Measurements from ENCODE around the gene TMEM176B. TPM values are rescaled to one million over a fixed set of nuclear protein-coding genes. Genes with fewer than 3 reads are reported as not detected.

TMEM176B gene
- total RNA-seq, 1 donor from 2014 or later, result 18.3 TPM

DNA sequence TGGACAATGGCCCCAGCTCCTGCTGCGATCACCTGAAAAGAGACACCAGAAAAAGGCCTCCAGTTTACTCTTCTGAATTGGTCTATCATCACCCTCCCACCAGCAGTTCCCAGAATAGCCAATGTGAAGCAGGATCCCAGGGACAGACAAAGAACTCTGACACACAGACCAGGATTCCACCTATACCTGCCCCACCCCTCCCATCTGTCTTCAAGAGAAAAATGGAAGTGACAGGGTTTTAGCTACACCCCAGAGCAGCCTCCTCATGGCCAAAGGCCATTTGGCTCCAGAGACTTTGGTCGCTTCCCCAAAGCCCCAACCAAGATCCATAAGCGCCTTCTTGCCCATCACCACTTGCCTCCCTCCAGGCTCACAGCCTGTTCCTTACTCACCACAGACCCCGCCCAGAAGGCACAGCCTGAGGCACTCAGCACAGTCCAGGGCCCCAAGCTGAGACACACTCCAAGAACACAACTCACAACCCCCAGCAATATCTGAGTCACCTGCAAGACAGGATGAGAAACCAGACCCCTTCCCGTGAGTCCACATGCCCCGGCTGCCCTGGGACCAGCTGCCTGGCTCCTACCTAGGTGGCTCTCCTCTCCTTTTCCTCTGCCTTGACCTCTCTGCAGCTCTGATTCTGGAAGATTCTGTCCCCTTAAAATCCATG lies 6.5 kb downstream of the TMEM176B start:
- Histone ChIP-seq H3K4me3 (ENCODE audit: low read length in 3 of 3) (no peak overlapping the region), H3K9ac (ENCODE audit: low read depth in 1 of 3, low read length in 3 of 3) (no peak overlapping the region), H3K9me3 (ENCODE audit: control insufficient read depth in 3 of 3, low read length in 3 of 3) (peaks cover 0 to 2% (median 0%) of the 10 kb centered on the region in 3 donors), H3K36me3 (ENCODE audit: control insufficient read depth in 3 of 3, insufficient read depth in 3 of 3, low read length in 3 of 3) (peaks cover 0 to 6% (median 0%) of the 10 kb centered on the region in 3 donors), H3K27me3 (ENCODE audit: control insufficient read depth in 3 of 3, insufficient read depth in 3 of 3, low read length in 3 of 3) (peaks cover 0 to 3% (median 2%) of the 10 kb centered on the region in 3 donors), H3K4me1 (ENCODE audit: control insufficient read depth in 3 of 3, insufficient read depth in 3 of 3, low read length in 3 of 3) (peaks cover 4% of the 10 kb centered on the region in 3 donors), H3K27ac (ENCODE audit: low read depth, low read length) (no peak overlapping the region)

DNA sequence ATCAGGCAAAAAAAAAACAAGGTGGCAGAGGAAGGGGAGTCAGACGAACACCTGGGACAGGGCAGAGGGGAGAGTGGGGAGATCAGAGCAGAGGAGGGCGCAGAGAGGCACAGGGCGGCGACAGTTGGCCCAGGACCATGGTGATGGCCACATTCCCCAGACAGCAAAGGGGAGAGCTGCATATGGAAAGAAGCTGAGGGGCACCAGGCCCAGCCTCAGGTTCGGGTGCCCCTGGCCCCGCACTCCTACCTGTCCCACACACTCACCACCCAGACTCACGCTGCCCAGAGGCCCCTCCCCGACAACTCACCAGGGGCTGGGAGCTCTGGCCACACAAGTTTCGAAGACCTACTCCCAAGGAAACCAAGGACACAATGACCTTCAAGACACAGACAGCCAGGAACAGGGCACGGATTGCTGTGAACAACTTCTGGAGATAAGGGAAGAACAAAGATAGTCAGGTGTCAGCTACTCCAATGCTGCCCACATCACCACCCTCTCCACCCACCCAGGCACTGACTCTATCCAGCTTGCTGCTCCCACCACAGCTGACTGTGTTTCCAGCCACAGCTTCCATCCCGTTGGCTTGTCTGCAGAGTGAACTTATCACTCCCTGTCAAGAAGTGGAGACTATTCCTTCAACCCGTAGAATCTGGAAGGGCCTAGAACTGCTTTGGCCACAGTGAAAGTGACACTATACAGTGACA lies 8.3 kb downstream of the TMEM176B start:
- Histone ChIP-seq H3K9ac (ENCODE audit: low read depth in 1 of 3, low read length in 3 of 3) (no peak overlapping the region), H3K27ac (ENCODE audit: low read depth, low read length) (no peak overlapping the region), H3K27me3 (ENCODE audit: control insufficient read depth in 3 of 3, insufficient read depth in 3 of 3, low read length in 3 of 3) (peaks cover 0 to 7% (median 3%) of the 10 kb centered on the region in 3 donors), H3K4me1 (ENCODE audit: control insufficient read depth in 3 of 3, insufficient read depth in 3 of 3, low read length in 3 of 3) (peaks cover 16 to 21% (median 16%) of the 10 kb centered on the region in 3 donors), H3K9me3 (ENCODE audit: control insufficient read depth in 3 of 3, low read length in 3 of 3) (peaks cover 0 to 2% (median 0%) of the 10 kb centered on the region in 3 donors), H3K4me3 (ENCODE audit: low read length in 3 of 3) (no peak overlapping the region), H3K36me3 (ENCODE audit: control insufficient read depth in 3 of 3, insufficient read depth in 3 of 3, low read length in 3 of 3) (peaks cover 0 to 6% (median 0%) of the 10 kb centered on the region in 3 donors)

DNA sequence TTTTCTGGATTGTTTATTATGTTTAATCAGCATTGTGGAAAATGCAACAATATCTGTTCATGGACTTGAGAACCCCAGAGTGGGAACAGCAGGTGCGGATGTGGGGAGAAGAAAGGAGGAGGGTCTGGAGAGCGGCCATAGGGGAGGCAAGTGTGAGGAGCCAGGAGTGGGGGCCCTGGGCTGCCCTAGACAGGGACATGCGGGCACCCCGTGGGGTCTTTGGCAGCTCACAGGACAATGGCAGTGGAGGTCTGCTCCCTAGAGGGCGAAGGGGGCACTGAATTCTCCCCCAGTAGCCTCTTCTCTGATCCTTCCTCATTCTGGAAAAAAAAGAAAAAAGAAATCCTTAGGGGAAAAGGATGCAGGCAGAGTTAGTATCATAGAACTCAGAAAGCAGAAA lies 8.9 kb downstream of the TMEM176B start:
- no peak overlapping the region for H3K4me3 ChIP-seq (ENCODE audit: low read length in 3 of 3)
- H3K4me1 ChIP-seq (ENCODE audit: control insufficient read depth in 3 of 3, insufficient read depth in 3 of 3, low read length in 3 of 3), result peaks cover 16 to 22% (median 16%) of the 10 kb centered on the region in 3 donors
- H3K9ac ChIP-seq (ENCODE audit: low read depth in 1 of 3, low read length in 3 of 3), result no peak overlapping the region
- peaks cover 0 to 7% (median under 1%) of the 10 kb centered on the region in 3 donors for H3K27me3 ChIP-seq (ENCODE audit: control insufficient read depth in 3 of 3, insufficient read depth in 3 of 3, low read length in 3 of 3)
- H3K36me3 ChIP-seq (ENCODE audit: control insufficient read depth in 3 of 3, insufficient read depth in 3 of 3, low read length in 3 of 3), result peaks cover 0 to 5% (median 0%) of the 10 kb centered on the region in 3 donors
- H3K9me3 ChIP-seq (ENCODE audit: control insufficient read depth in 3 of 3, low read length in 3 of 3), result peaks cover 0 to 2% (median 0%) of the 10 kb centered on the region in 3 donors
- no peak overlapping the region for H3K27ac ChIP-seq (ENCODE audit: low read depth, low read length)

GRCh38 chr7:150790416-150791075 lies 9.6 kb downstream of the TMEM176B start:
- Histone ChIP-seq H3K4me3 (ENCODE audit: low read length in 3 of 3) (no peak overlapping the region), H3K9me3 (ENCODE audit: control insufficient read depth in 3 of 3, low read length in 3 of 3) (no peaks in the 10 kb centered on the region), H3K36me3 (ENCODE audit: control insufficient read depth in 3 of 3, insufficient read depth in 3 of 3, low read length in 3 of 3) (peaks cover 0 to 4% (median 0%) of the 10 kb centered on the region in 3 donors), H3K4me1 (ENCODE audit: control insufficient read depth in 3 of 3, insufficient read depth in 3 of 3, low read length in 3 of 3) (peaks cover 16 to 27% (median 16%) of the 10 kb centered on the region in 3 donors), H3K27ac (ENCODE audit: low read depth, low read length) (no peak overlapping the region), H3K9ac (ENCODE audit: low read depth in 1 of 3, low read length in 3 of 3) (no peak overlapping the region), H3K27me3 (ENCODE audit: control insufficient read depth in 3 of 3, insufficient read depth in 3 of 3, low read length in 3 of 3) (peaks cover 0 to 7% (median 0%) of the 10 kb centered on the region in 3 donors)

DNA sequence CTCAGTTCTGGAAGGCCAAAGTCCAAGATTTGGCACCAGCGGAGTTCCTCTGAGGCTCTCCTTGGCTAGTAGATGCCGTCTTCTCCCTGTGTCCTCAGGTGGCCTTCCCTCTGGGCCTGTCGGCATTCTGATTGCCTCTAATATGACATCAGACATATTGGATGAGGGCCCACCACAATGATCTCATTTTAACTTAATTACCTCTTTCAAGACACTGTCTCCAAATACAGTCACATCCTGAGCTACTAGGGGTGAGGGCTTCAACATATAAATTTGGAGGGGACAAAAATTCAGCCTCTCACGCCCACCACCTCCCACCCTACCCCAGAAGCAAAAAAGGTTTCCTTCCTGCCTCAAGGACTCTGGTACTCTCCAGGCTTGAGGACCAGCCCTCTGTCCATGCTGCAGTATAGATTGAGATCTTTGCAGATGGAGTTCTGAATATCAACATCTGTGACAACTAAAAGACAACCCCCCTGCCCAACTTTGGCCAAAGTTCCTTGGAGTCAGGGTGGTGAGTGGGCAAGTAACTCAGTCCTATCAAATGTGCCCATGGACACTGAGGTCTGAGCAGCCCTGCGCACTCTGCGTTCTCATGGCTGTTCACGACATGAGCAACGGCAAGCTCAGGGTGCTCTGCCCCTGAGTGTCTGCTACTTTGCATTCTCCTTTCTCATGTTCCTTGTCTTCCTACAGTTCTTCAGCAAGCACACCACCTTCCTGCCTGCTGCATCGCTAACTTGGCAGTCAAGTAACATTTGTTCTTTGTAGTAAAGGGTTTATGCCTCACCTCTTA lies 11.5 kb downstream of the TMEM176B start:
- Histone ChIP-seq H3K27me3 (ENCODE audit: control insufficient read depth in 3 of 3, insufficient read depth in 3 of 3, low read length in 3 of 3) (peaks cover 0 to 7% (median 0%) of the 10 kb centered on the region in 3 donors), H3K36me3 (ENCODE audit: control insufficient read depth in 3 of 3, insufficient read depth in 3 of 3, low read length in 3 of 3) (no peaks in the 10 kb centered on the region), H3K4me3 (ENCODE audit: low read length in 3 of 3) (no peak overlapping the region), H3K4me1 (ENCODE audit: control insufficient read depth in 3 of 3, insufficient read depth in 3 of 3, low read length in 3 of 3) (peaks cover 16 to 33% (median 20%) of the 10 kb centered on the region in 3 donors), H3K9me3 (ENCODE audit: control insufficient read depth in 3 of 3, low read length in 3 of 3) (no peaks in the 10 kb centered on the region), H3K27ac (ENCODE audit: low read depth, low read length) (peak overlapping the region; percentile 81), H3K9ac (ENCODE audit: low read depth in 1 of 3, low read length in 3 of 3) (peak overlapping the region in 1 of 3 donors; percentile 68)

- peaks cover 0 to 4% (median 0%) of the 10 kb centered on the region in 3 donors for H3K27me3 ChIP-seq (ENCODE audit: control insufficient read depth in 3 of 3, insufficient read depth in 3 of 3, low read length in 3 of 3)
- peak overlapping the region in 1 of 3 donors; percentile 35 for H3K4me3 ChIP-seq (ENCODE audit: low read length in 3 of 3)
- H3K27ac ChIP-seq (ENCODE audit: low read depth, low read length), result peak overlapping the region; percentile 81
- peak overlapping the region in 2 of 3 donors; percentile 33 to 68 for H3K9ac ChIP-seq (ENCODE audit: low read depth in 1 of 3, low read length in 3 of 3)
- H3K9me3 ChIP-seq (ENCODE audit: control insufficient read depth in 3 of 3, low read length in 3 of 3), result no peaks in the 10 kb centered on the region
- peaks cover 16 to 33% (median 20%) of the 10 kb centered on the region in 3 donors for H3K4me1 ChIP-seq (ENCODE audit: control insufficient read depth in 3 of 3, insufficient read depth in 3 of 3, low read length in 3 of 3)
- no peaks in the 10 kb centered on the region for H3K36me3 ChIP-seq (ENCODE audit: control insufficient read depth in 3 of 3, insufficient read depth in 3 of 3, low read length in 3 of 3)
Observed at GRCh38 chr7:150787321-150788281, 12.6 kb downstream of the TMEM176B start.

DNA sequence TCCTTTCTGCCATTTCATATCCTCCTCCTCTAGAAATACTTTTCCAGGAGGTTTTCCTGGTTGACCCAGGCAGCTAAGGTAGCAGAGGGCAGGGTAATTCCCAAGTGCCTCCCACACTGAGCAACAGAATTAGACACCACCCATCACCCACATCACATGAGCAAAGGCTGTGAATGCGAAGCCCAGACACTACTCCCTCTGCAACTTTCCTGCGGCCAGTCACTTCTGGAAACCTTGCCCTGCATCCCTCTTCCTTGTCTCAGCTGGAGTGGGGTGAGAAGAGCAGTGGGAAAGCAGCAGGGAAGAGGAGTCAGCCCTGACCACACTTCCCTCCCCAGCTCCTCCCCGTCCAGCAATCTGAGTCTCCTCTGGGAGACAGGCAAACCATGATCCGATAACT lies 15.2 kb downstream of the TMEM176B start:
- no peaks in the 10 kb centered on the region for H3K9me3 ChIP-seq (ENCODE audit: control insufficient read depth in 3 of 3, low read length in 3 of 3)
- H3K36me3 ChIP-seq (ENCODE audit: control insufficient read depth in 3 of 3, insufficient read depth in 3 of 3, low read length in 3 of 3), result no peaks in the 10 kb centered on the region
- H3K4me1 ChIP-seq (ENCODE audit: control insufficient read depth in 3 of 3, insufficient read depth in 3 of 3, low read length in 3 of 3), result peaks cover 16 to 33% (median 20%) of the 10 kb centered on the region in 3 donors
- H3K4me3 ChIP-seq (ENCODE audit: low read length in 3 of 3), result peak overlapping the region in 1 of 3 donors; percentile 13
- H3K9ac ChIP-seq (ENCODE audit: low read depth in 1 of 3, low read length in 3 of 3), result no peak overlapping the region
- peaks cover 0 to 4% (median 0%) of the 10 kb centered on the region in 3 donors for H3K27me3 ChIP-seq (ENCODE audit: control insufficient read depth in 3 of 3, insufficient read depth in 3 of 3, low read length in 3 of 3)
- peak overlapping the region; percentile 54 for H3K27ac ChIP-seq (ENCODE audit: low read depth, low read length)

DNA sequence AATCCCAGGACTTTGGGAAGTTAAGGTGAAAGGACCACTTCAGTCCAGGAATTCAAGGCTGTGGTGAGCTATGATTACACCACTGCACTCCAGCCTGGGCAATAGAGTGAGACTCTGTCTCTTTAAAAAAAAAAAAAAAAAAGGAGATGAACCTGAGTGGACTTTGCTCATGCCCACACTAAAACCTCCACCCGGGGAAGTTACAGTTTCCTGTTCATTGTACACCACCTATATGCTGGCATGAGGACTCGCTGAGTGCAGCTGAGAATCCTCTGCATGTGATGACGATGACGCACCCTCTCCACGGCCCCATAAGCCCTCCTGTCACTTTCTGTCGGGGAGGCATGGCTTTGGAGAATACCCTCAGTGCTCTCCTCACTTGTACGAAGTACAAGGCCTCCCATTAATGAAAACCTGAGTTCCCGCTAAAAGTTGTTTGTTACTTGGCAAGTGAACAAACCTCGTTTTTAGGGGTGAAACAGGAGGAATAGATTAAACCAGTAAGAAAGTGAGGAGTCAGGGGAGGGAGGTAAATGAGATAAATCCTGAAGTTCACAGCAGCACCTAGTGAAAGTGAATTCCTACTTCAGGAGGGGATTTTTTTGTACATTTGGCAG lies 15.9 kb downstream of the TMEM176B start:
- no peaks in the 10 kb centered on the region for H3K36me3 ChIP-seq (ENCODE audit: control insufficient read depth in 3 of 3, insufficient read depth in 3 of 3, low read length in 3 of 3)
- peak overlapping the region in 1 of 3 donors; percentile 13 for H3K9ac ChIP-seq (ENCODE audit: low read depth in 1 of 3, low read length in 3 of 3)
- H3K27ac ChIP-seq (ENCODE audit: low read depth, low read length), result peak overlapping the region; percentile 54
- H3K27me3 ChIP-seq (ENCODE audit: control insufficient read depth in 3 of 3, insufficient read depth in 3 of 3, low read length in 3 of 3), result peaks cover 0 to 4% (median 0%) of the 10 kb centered on the region in 3 donors
- H3K4me3 ChIP-seq (ENCODE audit: low read length in 3 of 3), result no peak overlapping the region
- H3K9me3 ChIP-seq (ENCODE audit: control insufficient read depth in 3 of 3, low read length in 3 of 3), result no peaks in the 10 kb centered on the region
- H3K4me1 ChIP-seq (ENCODE audit: control insufficient read depth in 3 of 3, insufficient read depth in 3 of 3, low read length in 3 of 3), result peaks cover 16 to 33% (median 20%) of the 10 kb centered on the region in 3 donors
